SU-DHL-6 (cell line): ENCODE results near the gene PUS1.

Experiments
- H2AFZ ChIP-seq: fragments of 200-600 bp; sonication (generic); 2 replicates; pipeline ENCODE4 v1.6.1; 2014; ENCODE audit warnings: low read depth, mild to moderate bottlenecking, moderate library complexity, mixed read lengths, antibody characterized with exemption, low read length; ENCODE audit not compliant: severe bottlenecking
- H3F3A ChIP-seq: fragments of 200-600 bp; shearing (Covaris generic); 2 replicates; pipeline ENCODE4 v1.6.0; 2016; ENCODE audit warnings: antibody characterized with exemption, mild to moderate bottlenecking; ENCODE audit not compliant: insufficient read depth
- H3K27ac ChIP-seq: fragments of 200-600 bp; sonication (generic); 2 replicates; pipeline ENCODE4 v1.5.1; 2016; ENCODE audit warnings: low read depth, mild to moderate bottlenecking, low read length, moderate library complexity, mixed read lengths
- H3K27me3 ChIP-seq: fragments of 200-600 bp; sonication (generic), shearing (Covaris generic); 2 replicates; pipeline ENCODE4 v1.6.0; 2014; ENCODE audit warnings: mild to moderate bottlenecking, low read length
- H3K36me3 ChIP-seq: fragments of 200-600 bp; sonication (generic); 2 replicates; pipeline ENCODE4 v1.6.1; 2014; ENCODE audit warnings: mild to moderate bottlenecking, low read length, mixed read lengths
- H3K4me2 ChIP-seq: fragments of 300-600, 200-600 bp; shearing (Covaris generic), sonication (generic); 2 replicates; pipeline ENCODE4 v1.6.0; 2014; ENCODE audit warnings: low read length, low read depth, mild to moderate bottlenecking; ENCODE audit not compliant: poor library complexity, severe bottlenecking
- H3K4me3 ChIP-seq: fragments of 200-600 bp; sonication (generic); 2 replicates; pipeline ENCODE4 v1.5.1; 2014; ENCODE audit warnings: antibody characterized with exemption, low read length, mild to moderate bottlenecking, mixed read lengths; ENCODE audit not compliant: insufficient read depth, poor library complexity, severe bottlenecking
- H3K79me2 ChIP-seq: fragments of 200-600 bp; sonication (generic); 2 replicates; pipeline ENCODE4 v1.6.1; 2014; ENCODE audit warnings: mild to moderate bottlenecking, low read length, moderate library complexity; ENCODE audit not compliant: insufficient read depth
- H3K9ac ChIP-seq: fragments of 200-600 bp; sonication (generic); 2 replicates; pipeline ENCODE4 v1.7.0; 2014; ENCODE audit warnings: mild to moderate bottlenecking, low read length
- H3K9me2 ChIP-seq: fragments of 200-600 bp; sonication (generic); replicated peaks from 2 replicates; pipeline ENCODE4 v1.6.1; 2014; ENCODE audit warnings: low read length; ENCODE audit not compliant: insufficient read depth
- H3K9me3 ChIP-seq: fragments of 200-600 bp; sonication (generic); 2 replicates; pipeline ENCODE4 v1.6.1; 2014; ENCODE audit warnings: low read length, mixed read lengths; ENCODE audit not compliant: insufficient read depth
- H4K20me1 ChIP-seq: fragments of 200-600 bp; sonication (generic); 2 replicates; pipeline ENCODE4 v1.6.1; 2014; ENCODE audit warnings: low read depth, mild to moderate bottlenecking, antibody characterized with exemption, low read length, moderate library complexity, mixed read lengths
- CTCF ChIP-seq: fragments of 200-600 bp; sonication (generic); IDR thresholded peaks from one replicate; pipeline ENCODE4 v1.5.1; 2017; ENCODE audit warnings: antibody characterized with exemption, mild to moderate bottlenecking, low read length, moderate library complexity; ENCODE audit not compliant: insufficient read depth, poor library complexity, severe bottlenecking
- EZH2phosphoT487 ChIP-seq: fragments of 200-600 bp; sonication (generic), shearing (Covaris generic); conservative IDR thresholded peaks from 2 replicates; pipeline ENCODE4 v1.6.1; 2018; ENCODE audit warnings: mild to moderate bottlenecking, antibody characterized with exemption, low read length, moderate library complexity, mixed read lengths

Gene PUS1

GRCh38 chr12:131894313-131894860 is 34.7 kb upstream of the PUS1 start, which contains the start of gene ULK1:
ULK1 (plus strand) TSS chr12:131894622; CDS start chr12:131895002, 380 bp downstream.
- peak within 1 kb of the TSS; percentile 57 for H3K4me2 ChIP-seq
- H3K4me3 ChIP-seq = peak within 1 kb of the TSS; percentile 59
- H3K79me2 ChIP-seq = no peaks in the 10 kb centered on the region
- H3K27me3 ChIP-seq = no peaks in the 10 kb centered on the region
- peak within 1 kb of the TSS; percentile 56 for H3K9ac ChIP-seq
- no peaks in the 10 kb centered on the region for H3K9me2 ChIP-seq
- no peaks in the 10 kb centered on the region for H3K9me3 ChIP-seq
- TF ChIP-seq CTCF = no peak
- TF ChIP-seq EZH2phosphoT487 = no peak
- H3K36me3 ChIP-seq = no peaks in the 10 kb centered on the region
- H4K20me1 ChIP-seq = no peaks in the 10 kb centered on the region
- no peak within 1 kb of the TSS for H3K27ac ChIP-seq
- no peaks in the 10 kb centered on the region for H3F3A ChIP-seq
- peak within 1 kb of the TSS; percentile 64 for H2AFZ ChIP-seq

- no peak for TF ChIP-seq CTCF
- no peak for TF ChIP-seq EZH2phosphoT487
- H3K9ac ChIP-seq = 0 out of 2 replicates have a peak overlapping the region, but pooled peaks have one; percentile 3
These were observed 34.0 kb upstream of the PUS1 start for GRCh38 chr12:131894981-131895639.

GRCh38 chr12:131895640-131896079 is 33.4 kb upstream of the PUS1 start:
- no peaks in the 10 kb centered on the region for H3K79me2 ChIP-seq
- H3K27ac ChIP-seq = no peak overlapping the region
- H3F3A ChIP-seq = no peaks in the 10 kb centered on the region
- TF ChIP-seq EZH2phosphoT487 (no peak), CTCF (no peak)
- H3K9ac ChIP-seq = no peak overlapping the region
- no peaks in the 10 kb centered on the region for H3K36me3 ChIP-seq
- H3K9me2 ChIP-seq = no peaks in the 10 kb centered on the region
- H2AFZ ChIP-seq = no peak overlapping the region
- no peak overlapping the region for H3K4me3 ChIP-seq
- H3K4me2 ChIP-seq = peak overlapping the region; percentile 49
- no peaks in the 10 kb centered on the region for H3K9me3 ChIP-seq
- no peaks in the 10 kb centered on the region for H4K20me1 ChIP-seq
- no peaks in the 10 kb centered on the region for H3K27me3 ChIP-seq

More at GRCh38 chr12:131894981-131895639, 34.0 kb upstream of the PUS1 start:
- H3K27ac ChIP-seq = no peak overlapping the region
- peak overlapping the region; percentile 18 for H3K4me3 ChIP-seq
- no peaks in the 10 kb centered on the region for H4K20me1 ChIP-seq
- H2AFZ ChIP-seq = no peak overlapping the region
- H3K27me3 ChIP-seq = no peaks in the 10 kb centered on the region
- H3K79me2 ChIP-seq = no peaks in the 10 kb centered on the region
- H3F3A ChIP-seq = no peaks in the 10 kb centered on the region
- peak overlapping the region; percentile 49 for H3K4me2 ChIP-seq
- H3K36me3 ChIP-seq = no peaks in the 10 kb centered on the region
- H3K9me2 ChIP-seq = no peaks in the 10 kb centered on the region
- no peaks in the 10 kb centered on the region for H3K9me3 ChIP-seq
